AG04449 (cell line): ENCODE results near the gene C11orf65.
"Not testable (repeated sequence)": the region's sequence is repeated elsewhere in the genome, so short reads cannot be mapped to it uniquely, and the experiment has no call there.

Source experiments
- CTCF ChIA-PET: fragments of 350-600 bp; formaldehyde crosslinking; extraction: SDS; loops from one replicate; lab custom pipeline; 2021; ENCODE audit warnings: antibody characterized with exemption; lab: Yijun Ruan, JAX
- POLR2A ChIA-PET: fragments of 400-600, 350-600 bp; formaldehyde crosslinking; extraction: SDS; loops from one replicate; lab custom pipeline; 2020; ENCODE audit warnings: antibody characterized with exemption, inconsistent platforms; lab: Yijun Ruan, JAX
- DNase-seq: peaks from one replicate; pipeline ENCODE4 v3.0.0-alpha.2; 2010; ENCODE audit warnings: low read depth, low spot score
- H3K4me3 ChIP-seq: 2 replicates; pipeline ENCODE4 v1.5.1; 2011; ENCODE audit warnings: low read depth, mild to moderate bottlenecking, control low read depth, low read length
- CTCF ChIP-seq: IDR thresholded peaks from one replicate; pipeline ENCODE4 v1.5.1; 2011; ENCODE audit warnings: mild to moderate bottlenecking, moderate library complexity, low read length, control low read depth, inconsistent platforms; ENCODE audit not compliant: insufficient read depth; ENCODE audit errors: missing control alignments

Gene C11orf65

GRCh38 chr11:108414958-108415357, 52.4 kb downstream of the C11orf65 start:
- POLR2A ChIA-PET: no interaction called here
- no peak for TF ChIP-seq CTCF
- H3K4me3 ChIP-seq: no peak overlapping the region
- no peak for DNase-seq
- CTCF ChIA-PET: no interaction called here

- TF ChIP-seq CTCF: no peak
- DNase-seq: no peak
- no peak overlapping the region for H3K4me3 ChIP-seq
- POLR2A ChIA-PET: no interaction called here
- CTCF ChIA-PET: no interaction called here
Measured at GRCh38 chr11:108405706-108406105, 61.6 kb downstream of the C11orf65 start.

GRCh38 chr11:108403052-108403451, 64.3 kb downstream of the C11orf65 start:
- ChIA-PET CTCF (no interaction called here), POLR2A (no interaction called here)
- no peak for TF ChIP-seq CTCF
- H3K4me3 ChIP-seq: no peak overlapping the region
- DNase-seq: no peak

GRCh38 chr11:108402241-108402640, 65.1 kb downstream of the C11orf65 start:
- no peak overlapping the region for H3K4me3 ChIP-seq
- CTCF ChIA-PET: no interaction called here
- POLR2A ChIA-PET: no interaction called here
- DNase-seq: no peak
- no peak for TF ChIP-seq CTCF

GRCh38 chr11:108398439-108398838, 68.9 kb downstream of the C11orf65 start:
- CTCF ChIA-PET: no interaction called here
- no peak overlapping the region for H3K4me3 ChIP-seq
- POLR2A ChIA-PET: no interaction called here
- TF ChIP-seq CTCF: no peak
- DNase-seq: no peak

GRCh38 chr11:108396672-108397071, 70.7 kb downstream of the C11orf65 start:
- POLR2A ChIA-PET, CTCF ChIA-PET, H3K4me3 ChIP-seq, DNase-seq: not testable (repeated sequence)

- no peak overlapping the region for H3K4me3 ChIP-seq
- ChIA-PET CTCF (no interaction called here), POLR2A (no interaction called here)
- no peak for TF ChIP-seq CTCF
- DNase-seq: no peak
Measured at GRCh38 chr11:108394744-108395284, 72.5 kb downstream of the C11orf65 start.
